NCI-H82 treated with DMSO at 0.1 percent for 48 hours (cell line): Measurements from ENCODE around the gene LRG1.
A peak's percentile ranks its signal among the peaks of the same experiment; 100 is the strongest.
"Not testable (repeated sequence)": the region's sequence is repeated elsewhere in the genome, so short reads cannot be mapped to it uniquely, and the experiment has no call there.

Source experiments
- DNase-seq: peaks from one replicate; lab custom pipeline; 2025; ENCODE audit not compliant: unreplicated experiment; lab: John Stamatoyannopoulos, UW

The LRG1 gene

DNA sequence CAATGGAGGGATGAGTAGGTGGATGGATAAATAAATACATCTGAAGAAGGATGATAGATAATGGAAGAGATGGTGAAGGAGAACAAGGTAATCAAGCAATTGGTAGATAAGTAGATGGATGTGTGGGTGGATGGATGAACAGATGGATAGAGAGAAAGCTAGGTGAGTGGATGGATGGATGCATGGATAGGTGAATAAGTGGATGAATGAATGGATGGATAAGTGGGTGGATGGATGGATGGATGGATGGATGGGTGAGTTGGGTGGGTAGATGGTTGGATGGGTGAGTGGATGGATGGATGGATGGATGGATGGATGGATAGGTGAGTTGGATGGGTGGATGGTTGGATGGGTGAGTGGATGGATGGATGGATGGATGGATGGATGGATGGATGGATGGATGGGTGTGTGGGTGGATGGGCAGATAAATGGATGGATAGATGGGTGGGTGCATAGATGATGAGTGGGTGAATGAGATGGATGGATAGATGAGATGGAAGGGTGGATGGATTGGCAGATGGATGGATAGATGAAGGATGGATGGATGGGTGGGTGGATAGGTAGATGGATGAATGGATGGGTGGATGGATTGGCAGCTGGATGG, 13.4 kb upstream of the LRG1 start:
- DNase-seq = no peak

GRCh38 chr19:4552525-4552819, 12.6 kb upstream of the LRG1 start:
- no peak for DNase-seq

DNA sequence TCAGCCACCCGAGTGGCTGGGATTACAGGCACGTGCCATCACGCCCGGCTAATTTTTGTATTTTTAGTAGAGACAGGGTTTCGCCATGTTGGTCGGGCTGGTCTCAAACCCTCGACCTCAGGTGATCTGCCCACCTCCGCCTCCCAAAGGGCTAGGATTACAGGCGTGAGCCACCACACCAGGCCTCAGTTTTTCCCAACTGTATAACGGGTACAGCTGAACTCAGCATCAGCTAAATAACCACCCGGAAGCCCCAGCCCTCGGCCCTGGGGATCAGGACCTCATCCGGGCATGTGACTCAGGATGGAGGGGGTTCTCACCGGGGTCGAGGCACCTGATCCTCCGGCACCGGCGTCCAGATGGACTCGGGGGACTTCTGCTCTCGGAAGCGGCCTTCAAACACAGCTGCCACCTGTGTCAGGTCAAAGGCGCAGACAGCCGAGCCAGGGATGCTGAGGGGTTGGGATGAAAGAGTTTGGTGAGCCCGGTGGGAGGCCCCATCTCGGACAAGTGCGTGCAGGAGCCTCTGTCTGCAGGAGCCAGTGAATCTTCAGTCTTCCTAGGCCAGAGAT, 10.7 kb upstream of the LRG1 start:
- no peak for DNase-seq

DNA sequence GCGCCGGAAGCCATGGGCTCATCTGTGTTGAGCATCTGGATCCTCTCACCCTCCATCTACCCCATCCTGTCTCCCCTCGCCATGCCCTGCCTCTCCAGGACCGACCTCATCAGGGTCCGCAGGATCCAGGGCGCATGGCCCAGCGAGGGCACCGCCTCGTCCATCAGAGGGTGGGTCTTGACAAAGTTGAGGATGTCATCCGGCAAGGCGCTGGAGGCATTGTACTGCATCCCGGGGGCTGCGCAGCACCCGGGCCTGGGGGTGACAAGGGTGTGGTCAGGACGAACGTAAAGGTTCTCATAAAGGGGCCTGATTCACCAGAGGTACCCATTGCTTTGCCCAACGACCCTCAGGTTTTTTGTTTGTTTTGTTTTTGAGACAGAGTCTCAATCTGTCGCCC, 10.2 kb upstream of the LRG1 start:
- no peak for DNase-seq

- no peak for DNase-seq
Observed at GRCh38 chr19:4548238-4548584, 8.4 kb upstream of the LRG1 start.

DNA sequence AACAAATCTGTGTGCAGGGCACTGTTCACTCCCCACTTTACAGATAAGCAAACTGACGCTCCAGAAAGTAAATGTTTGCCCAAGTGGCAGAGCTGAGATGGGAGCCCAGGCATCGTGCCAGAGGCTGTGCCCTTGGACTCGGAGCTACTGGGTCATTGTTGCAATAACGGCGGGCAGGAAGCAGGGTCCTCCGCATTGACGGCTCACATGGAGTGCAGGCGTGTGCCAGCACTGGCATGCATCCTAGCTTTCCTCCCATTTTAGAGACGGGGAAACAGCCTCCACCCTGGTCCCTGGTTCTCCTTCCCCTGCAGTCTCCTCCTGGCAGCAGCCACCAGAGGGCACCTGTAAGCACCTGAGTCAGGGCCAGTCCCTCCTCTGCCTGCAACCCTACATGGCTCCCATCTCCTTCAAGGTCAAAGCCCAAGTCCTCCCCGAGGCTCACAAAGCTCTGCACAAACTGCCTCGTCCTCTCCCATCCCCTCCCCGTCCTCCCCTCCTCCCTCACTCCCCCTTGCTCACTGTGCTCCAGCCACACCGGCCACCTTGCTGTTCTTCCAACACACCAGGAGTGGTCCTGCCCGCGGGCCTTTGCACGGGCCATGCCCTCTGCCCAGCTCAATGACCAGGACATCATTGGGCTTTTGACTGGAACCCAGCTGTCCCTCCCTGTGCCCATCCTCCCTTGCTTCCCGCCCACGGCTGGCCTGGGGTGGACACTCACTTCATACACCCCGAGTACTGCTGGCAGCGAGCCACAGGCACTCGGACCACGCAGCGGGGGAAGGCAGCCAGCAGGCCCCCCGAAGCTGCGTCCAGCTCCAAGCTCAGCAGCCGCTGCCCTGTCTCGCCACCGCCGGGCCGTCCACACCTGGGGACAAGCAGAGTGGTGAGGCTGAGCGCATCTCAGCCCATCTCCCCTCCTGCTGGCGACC, 7.7 kb upstream of the LRG1 start:
- no peak for DNase-seq

GRCh38 chr19:4543842-4544647, 4.2 kb upstream of the LRG1 start:
- no peak for DNase-seq

DNA sequence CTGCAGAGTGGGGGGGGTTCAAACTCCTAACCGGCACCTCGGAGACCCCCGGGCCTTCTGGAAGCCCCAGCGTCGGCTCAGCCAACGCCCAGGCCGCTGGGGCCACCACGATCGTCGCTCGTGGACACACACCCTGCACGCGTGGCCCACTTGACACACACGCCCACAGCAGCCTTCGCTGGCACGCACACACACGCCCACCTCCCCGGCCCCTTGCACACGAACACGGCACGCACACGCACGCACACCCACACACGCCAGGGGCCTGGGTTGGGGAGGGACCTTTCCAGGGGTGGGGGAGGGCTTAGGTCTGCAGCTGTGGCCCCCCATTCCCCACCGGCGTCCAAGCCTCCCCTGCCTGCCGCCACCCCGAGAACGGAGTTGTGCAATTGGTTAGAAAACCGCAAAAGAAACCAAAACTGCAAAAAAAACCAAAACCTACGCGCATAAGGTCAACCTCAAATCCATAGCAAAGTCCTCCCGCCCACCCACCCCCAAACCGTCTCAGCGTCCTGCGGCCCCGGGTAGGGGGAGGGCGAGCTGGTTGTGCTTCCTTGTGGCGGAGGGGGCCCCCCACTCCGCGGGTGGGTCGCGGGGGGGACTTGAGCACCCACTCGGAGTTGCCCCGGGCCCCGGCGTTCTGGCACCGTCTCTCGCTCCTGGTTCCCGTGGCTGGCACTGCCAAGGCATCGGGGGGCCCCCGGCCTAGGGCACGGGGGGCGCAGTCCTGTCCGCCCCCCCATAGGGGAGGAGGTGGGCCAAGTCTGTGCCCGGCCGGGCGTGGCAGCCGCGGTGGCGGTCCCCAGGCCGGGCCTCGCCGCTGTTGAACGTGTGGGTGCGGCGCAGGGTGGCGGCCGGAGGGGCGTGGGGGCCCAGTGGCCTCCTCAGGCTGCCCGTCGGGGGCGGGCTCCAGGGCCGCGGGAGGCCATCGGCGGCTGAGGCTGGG, 3.3 kb upstream of the LRG1 start:
- DNase-seq = no peak

DNA sequence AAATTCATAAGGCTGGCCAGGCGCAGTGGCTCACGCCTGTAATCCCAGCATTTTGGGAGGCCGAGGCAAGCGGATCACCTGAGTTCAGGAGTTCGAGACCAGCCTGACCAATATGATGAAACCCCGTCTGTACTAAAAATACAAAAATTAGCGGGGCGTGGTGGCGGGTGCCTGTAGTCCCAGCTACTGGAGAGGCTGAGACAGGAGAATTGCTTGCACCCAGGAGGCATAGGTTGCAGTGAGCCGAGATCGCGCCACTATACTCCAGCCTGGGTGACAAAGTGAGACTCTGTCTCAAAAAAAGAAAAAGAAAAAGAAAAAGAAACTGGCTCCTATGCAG, 1.9 kb upstream of the LRG1 start:
- not testable (repeated sequence) for DNase-seq

GRCh38 chr19:4541114-4541805, 1.4 kb upstream of the LRG1 start:
- DNase-seq = no peak

GRCh38 chr19:4539169-4539692, 605 bp downstream of the LRG1 start:
- DNase-seq = no peak

DNA sequence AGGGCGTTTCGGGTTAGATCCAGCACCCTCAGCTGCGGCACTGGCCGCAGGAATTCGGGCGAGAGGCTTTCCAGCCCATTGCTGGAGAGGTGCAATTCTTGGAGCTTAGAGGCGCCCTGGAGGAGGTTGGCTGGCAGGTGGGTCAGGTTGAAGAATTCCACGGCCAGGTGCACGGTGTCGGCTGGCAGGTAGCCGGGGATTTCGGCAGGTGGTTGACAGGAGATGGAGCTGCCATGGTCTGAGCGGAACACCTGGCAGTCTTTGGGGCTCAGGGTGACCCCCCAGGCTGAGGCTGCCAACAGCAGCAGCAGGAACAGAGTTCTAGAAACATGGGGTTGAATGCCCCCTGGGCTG, 1.3 kb downstream of the LRG1 start:
- no peak for DNase-seq

DNA sequence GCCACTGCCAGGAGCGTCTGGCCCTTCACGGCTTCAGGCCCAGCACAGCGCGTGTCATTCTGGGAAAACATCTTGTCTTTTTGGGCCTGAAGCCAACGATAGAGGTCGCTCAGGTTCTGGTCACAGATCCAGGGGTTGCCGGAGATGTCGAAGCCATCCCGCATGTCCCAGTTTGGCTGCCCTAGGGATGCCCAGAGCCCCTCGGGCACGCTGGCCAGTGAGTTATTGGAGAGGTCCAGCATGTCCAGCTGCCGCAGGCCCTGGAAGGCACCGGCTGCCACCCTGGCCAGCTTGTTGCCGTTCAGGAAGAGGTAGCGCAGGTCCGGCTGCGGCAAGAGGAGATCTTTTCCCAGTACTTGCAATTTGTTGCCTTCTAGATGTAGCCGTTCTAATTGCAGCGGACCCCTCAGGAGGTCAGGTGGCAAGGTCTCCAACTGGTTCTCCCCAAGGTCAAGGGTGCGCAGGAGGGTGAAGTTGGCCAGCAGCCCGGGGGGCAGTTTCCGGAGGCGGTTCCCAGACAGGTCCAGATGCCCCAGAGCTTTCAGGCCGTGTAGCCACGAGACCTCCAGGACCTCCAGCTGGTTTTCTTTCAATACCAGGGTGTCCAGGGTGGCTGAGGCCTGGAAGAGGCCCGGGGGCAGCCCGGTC, 1.8 kb downstream of the LRG1 start:
- no peak for DNase-seq

DNA sequence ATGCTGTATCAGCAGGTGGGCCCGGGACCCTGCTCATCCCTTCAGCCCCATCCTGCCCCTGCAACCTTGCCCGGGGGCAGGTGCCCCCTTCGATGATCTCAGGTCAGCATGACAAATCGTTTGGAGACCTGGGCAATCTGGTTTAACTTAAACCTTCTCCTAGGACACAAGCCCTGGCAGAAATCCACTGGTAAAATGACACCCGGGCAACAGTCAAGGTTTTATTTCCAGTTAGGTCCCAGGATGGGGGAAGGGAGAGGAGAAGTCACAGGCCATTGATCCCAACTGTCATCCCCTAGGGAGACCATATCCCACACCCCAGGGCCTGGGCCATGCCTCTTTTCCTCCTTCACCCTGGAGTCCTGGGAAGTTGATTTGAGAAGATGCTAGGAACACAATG, 3.0 kb downstream of the LRG1 start:
- DNase-seq = no peak

- peak; percentile 58 for DNase-seq
Observed at GRCh38 chr19:4534836-4535658, 4.8 kb downstream of the LRG1 start, which contains the start of gene PLIN5. TSS of gene PLIN5 (minus strand) at chr19:4535224. CDS start at chr19:4534074, 1,150 bp downstream.

GRCh38 chr19:4533835-4534424, 5.9 kb downstream of the LRG1 start:
- DNase-seq = no peak

DNA sequence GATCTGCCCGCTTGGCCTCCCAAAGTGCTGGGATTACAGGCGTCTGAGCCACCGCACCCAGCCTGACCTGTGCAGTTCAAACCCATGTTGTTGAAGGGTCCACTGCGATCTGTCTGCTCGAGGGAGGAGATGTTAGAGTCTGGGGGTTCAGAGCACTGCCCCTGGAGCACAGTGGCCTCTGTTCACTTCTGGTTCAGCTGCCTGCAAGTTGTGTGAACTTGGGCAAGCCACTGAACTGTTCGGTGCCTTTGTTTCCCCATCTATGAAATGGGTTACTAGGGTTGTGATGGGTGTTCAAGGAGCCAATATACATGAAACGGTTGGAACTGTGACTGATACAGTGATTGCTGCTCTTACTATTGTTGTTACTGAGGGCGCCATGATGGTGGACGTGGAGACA, 6.5 kb downstream of the LRG1 start:
- no peak for DNase-seq

GRCh38 chr19:4531562-4532165, 8.2 kb downstream of the LRG1 start:
- DNase-seq = no peak
